Cardiac muscle cell (in vitro differentiated cells and primary cell): Measurements from ENCODE around the gene EEF1AKMT3. TPM values are rescaled to one million over a fixed set of nuclear protein-coding genes. Genes with fewer than 3 reads are reported as not detected.
A peak's percentile ranks its signal among the peaks of the same experiment; 100 is the strongest.

Source experiments
- DNase-seq, 2 donors: peaks; one replicate each; pipeline versions ENCODE4 v3.0.0 to v3.0.0-alpha.2; 2010 to 2017; ENCODE audit warnings: low read depth in 1 of 2, low spot score in 1 of 2
- H3K27ac ChIP-seq: fragments of 200-600 bp; sonication (generic); 2 replicates; pipeline ENCODE4 v1.5.1; 2016
- H3K27me3 ChIP-seq: fragments of 200-600 bp; sonication (generic); 2 replicates; pipeline ENCODE4 v1.6.0; 2016; ENCODE audit warnings: control low read depth
- H3K36me3 ChIP-seq: fragments of 200-600 bp; sonication (generic); 2 replicates; pipeline ENCODE4 v1.5.1; 2016; ENCODE audit warnings: control low read depth
- H3K4me1 ChIP-seq: fragments of 200-600 bp; sonication (generic); 2 replicates; pipeline ENCODE4 v1.8.1; 2017; ENCODE audit warnings: low read depth, mild to moderate bottlenecking, mixed run types
- H3K4me3 ChIP-seq: fragments of 200-600 bp; sonication (generic); 2 replicates; pipeline ENCODE4 v1.5.1; 2016; ENCODE audit warnings: mild to moderate bottlenecking
- H3K9me3 ChIP-seq: fragments of 200-600 bp; sonication (generic); 2 replicates; pipeline ENCODE4 v1.5.1; 2017; ENCODE audit warnings: low read depth, mild to moderate bottlenecking, control low read depth
- CTCF ChIP-seq: IDR thresholded peaks from 2 replicates; pipeline ENCODE4 v1.5.1; 2012; ENCODE audit warnings: low read depth, mild to moderate bottlenecking, low read length
- polyA plus RNA-seq: library from polyadenylated mRNA; unstranded; fragments of >200 nt; fragmentation: Nextera tagmentation; extraction: Ambion mirVana; gene quantifications from 2 replicates; pipeline ENCODE4 v1.2.1, GENCODE V29; 2016
- total RNA-seq: library from RNA; depleted of rRNA; stranded (reverse); fragments of >200 nt; gene quantifications from 2 replicates; pipeline ENCODE4 v1.2.3, GENCODE V29; 2016

Gene EEF1AKMT3
- total and polyA plus RNA-seq, 2 experiments from 2014 or later: 3.9 to 4.8 TPM

- Histone ChIP-seq H3K4me3 (peak overlapping the region; percentile 48), H3K27ac (peak overlapping the region; percentile 78), H3K9me3 (no peaks in the 10 kb centered on the region), H3K4me1 (no peaks in the 10 kb centered on the region), H3K36me3 (peaks cover 26% of the 10 kb centered on the region), H3K27me3 (peaks cover 30% of the 10 kb centered on the region)
- no peak for DNase-seq
- no peak for TF ChIP-seq CTCF
These were observed 26.9 kb upstream of the EEF1AKMT3 start for GRCh38 chr12:57745485-57745881.

GRCh38 chr12:57746025-57746424, 26.4 kb upstream of the EEF1AKMT3 start:
- H3K36me3 ChIP-seq: peaks cover 30% of the 10 kb centered on the region
- H3K4me1 ChIP-seq: no peaks in the 10 kb centered on the region
- H3K27ac ChIP-seq: no peak overlapping the region
- H3K27me3 ChIP-seq: peaks cover 25% of the 10 kb centered on the region
- no peak for DNase-seq
- H3K4me3 ChIP-seq: no peak overlapping the region
- TF ChIP-seq CTCF: no peak
- H3K9me3 ChIP-seq: no peaks in the 10 kb centered on the region

- Histone ChIP-seq H3K27ac (no peak overlapping the region), H3K27me3 (no peaks in the 10 kb centered on the region), H3K36me3 (peaks cover 30% of the 10 kb centered on the region), H3K9me3 (no peaks in the 10 kb centered on the region), H3K4me3 (no peak overlapping the region), H3K4me1 (peaks cover 4% of the 10 kb centered on the region)
- no peak for TF ChIP-seq CTCF
- DNase-seq: no peak
These were observed 23.4 kb upstream of the EEF1AKMT3 start for GRCh38 chr12:57749061-57749460.

GRCh38 chr12:57750561-57751431, 21.6 kb upstream of the EEF1AKMT3 start:
- H3K36me3 ChIP-seq: peaks cover 30% of the 10 kb centered on the region
- H3K9me3 ChIP-seq: no peaks in the 10 kb centered on the region
- H3K4me3 ChIP-seq: peak overlapping the region; percentile 64
- no peak overlapping the region for H3K27ac ChIP-seq
- peaks cover 4% of the 10 kb centered on the region for H3K4me1 ChIP-seq
- TF ChIP-seq CTCF: no peak
- no peak for DNase-seq
- H3K27me3 ChIP-seq: peaks cover 2% of the 10 kb centered on the region

- peaks cover 28% of the 10 kb centered on the region for H3K36me3 ChIP-seq
- peaks cover 8% of the 10 kb centered on the region for H3K27me3 ChIP-seq
- peak overlapping the region; percentile 64 for H3K4me3 ChIP-seq
- peaks cover 8% of the 10 kb centered on the region for H3K4me1 ChIP-seq
- H3K9me3 ChIP-seq: no peaks in the 10 kb centered on the region
- peak overlapping the region; percentile 87 for H3K27ac ChIP-seq
- DNase-seq: no peak
- TF ChIP-seq CTCF: no peak
These were observed 21.0 kb upstream of the EEF1AKMT3 start for GRCh38 chr12:57751432-57751787.
